ENCODE measurements around the gene ATOSB.
"Not testable (repeated sequence)": the region's sequence is repeated elsewhere in the genome, so short reads cannot be mapped to it uniquely, and the experiment has no call there.

ATOSB gene, protein sequence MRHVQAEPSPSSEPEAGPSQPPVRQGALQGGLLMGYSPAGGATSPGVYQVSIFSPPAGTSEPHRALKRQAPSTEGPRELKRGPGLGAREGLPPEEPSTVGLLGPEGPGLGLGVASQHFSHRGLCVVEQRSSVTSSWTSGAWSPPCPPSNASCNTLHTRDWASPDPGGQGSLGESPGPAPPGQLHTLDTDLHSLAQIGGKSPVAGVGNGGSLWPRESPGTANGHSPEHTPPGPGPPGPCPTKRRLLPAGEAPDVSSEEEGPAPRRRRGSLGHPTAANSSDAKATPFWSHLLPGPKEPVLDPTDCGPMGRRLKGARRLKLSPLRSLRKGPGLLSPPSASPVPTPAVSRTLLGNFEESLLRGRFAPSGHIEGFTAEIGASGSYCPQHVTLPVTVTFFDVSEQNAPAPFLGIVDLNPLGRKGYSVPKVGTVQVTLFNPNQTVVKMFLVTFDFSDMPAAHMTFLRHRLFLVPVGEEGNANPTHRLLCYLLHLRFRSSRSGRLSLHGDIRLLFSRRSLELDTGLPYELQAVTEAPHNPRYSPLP

DNA sequence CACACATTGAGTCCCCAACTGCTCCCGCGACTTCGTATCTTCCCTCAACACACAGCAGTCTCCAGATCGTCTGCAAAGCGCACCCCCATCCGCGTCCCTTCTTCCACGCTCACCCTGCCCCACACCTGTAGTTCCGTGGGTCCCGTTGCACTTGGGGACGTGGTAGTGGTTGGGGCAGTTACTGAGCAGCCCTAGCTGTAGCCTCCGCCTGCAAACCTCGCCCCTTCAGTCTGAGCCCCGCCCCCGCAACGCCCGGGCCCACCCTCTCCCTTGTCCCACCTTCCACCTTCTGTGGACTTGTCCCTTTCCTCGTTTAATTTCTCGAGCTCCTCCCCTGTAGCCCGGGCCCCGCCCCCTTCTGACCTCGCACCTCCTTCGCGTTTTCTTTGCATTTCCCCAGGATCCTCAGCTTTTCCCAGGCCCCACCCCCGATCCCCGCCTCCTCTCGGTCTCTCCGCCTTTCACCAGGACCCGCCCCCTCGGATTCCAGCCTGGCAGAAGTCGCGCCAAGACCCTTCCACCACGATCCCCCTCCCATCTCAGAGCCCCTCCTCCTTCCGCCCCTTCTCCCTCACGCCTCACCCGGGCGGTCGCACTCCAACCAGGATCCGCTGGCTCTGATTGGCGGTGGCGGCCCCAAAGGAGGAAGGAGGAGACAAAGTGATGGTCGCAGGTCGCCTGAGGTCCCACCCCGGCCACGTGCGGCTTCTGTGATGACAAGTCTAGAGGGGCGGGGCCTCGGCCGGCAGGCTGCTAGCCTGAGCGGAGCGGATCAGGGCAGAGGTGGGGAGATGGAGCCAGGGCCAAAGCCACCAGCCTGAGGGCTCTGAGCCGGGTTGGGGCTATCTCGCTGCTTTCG is at the start of gene ATOSB:
ATOSB (minus strand) TSS at position 183 of the 859 bp plus-strand sequence. CDS start 7,588 bp downstream, outside the sequence.
- DNase-seq = peak; percentile 89 to 91

DNA sequence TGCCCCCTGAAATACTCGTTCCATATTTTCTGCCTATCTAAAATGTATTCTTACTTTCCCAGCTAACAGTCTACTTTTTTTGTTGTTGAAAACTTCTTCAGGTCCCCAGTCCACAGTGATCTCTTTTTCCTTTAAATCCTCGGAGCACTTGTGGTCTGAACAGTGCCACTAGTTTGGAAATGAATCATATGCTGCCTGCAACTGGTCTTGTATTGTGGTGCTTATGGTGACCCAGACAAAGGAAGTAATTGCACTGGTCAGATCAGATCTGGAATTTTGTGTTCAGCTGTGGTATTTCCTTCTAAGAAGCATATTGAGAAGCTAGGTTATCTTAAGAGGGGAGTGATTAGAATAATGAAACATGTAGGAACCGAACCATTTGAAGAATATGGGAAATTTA is 49.0 kb upstream of the ATOSB start:
- no peak for DNase-seq

DNA sequence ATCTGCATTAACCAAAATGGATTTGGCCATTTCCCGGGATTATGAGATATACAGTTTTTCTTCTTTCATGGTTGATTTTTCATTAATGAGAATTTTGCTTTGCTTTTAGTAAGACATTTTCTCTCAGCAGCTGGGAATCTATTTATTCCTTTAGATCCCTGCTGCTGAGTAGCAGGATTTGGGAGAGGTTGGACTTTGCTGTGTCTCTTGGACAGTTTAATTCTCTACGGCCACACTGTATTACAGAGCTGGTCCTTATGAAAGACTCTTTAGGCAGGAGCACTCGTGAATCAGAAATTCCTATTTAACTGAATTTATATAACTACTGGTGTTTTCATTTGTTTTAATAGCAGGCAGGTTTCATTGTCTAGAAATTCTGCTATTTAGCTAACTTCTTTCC is 47.8 kb upstream of the ATOSB start:
- DNase-seq = no peak

DNA sequence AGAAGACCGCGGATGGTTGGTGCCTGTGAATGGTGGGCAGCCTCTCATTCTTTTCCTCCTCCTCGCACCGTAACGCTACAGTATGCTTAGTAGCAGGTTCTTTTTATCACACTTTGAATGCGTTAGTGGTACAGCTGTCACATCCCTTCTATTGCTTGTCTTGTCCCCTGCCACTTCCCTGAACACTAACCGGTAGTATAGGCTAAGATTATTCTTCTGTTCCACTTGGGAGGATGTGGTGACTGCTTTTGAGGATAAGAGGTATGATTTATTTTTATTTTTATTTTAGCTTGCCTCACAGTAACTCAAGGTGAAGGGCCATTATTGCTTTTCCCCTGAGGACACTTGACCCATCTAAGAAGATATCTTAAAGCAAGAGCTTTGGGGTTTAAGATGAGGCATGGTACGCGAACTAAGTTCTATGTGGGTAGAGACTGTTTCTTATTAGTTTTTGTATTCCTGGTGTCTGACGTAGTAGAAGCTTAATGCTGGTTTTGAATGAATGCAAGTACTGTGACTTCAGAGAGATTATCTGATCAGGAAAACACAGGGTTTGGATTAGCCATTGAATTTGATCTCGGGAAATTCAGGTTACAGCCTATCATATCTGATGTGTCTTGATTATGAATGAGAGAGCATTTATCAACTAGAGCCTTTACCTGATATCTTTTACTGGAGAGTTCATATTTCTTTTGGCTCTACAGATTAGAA is 47.1 kb upstream of the ATOSB start:
- peak; percentile 11 to 26 for DNase-seq

DNA sequence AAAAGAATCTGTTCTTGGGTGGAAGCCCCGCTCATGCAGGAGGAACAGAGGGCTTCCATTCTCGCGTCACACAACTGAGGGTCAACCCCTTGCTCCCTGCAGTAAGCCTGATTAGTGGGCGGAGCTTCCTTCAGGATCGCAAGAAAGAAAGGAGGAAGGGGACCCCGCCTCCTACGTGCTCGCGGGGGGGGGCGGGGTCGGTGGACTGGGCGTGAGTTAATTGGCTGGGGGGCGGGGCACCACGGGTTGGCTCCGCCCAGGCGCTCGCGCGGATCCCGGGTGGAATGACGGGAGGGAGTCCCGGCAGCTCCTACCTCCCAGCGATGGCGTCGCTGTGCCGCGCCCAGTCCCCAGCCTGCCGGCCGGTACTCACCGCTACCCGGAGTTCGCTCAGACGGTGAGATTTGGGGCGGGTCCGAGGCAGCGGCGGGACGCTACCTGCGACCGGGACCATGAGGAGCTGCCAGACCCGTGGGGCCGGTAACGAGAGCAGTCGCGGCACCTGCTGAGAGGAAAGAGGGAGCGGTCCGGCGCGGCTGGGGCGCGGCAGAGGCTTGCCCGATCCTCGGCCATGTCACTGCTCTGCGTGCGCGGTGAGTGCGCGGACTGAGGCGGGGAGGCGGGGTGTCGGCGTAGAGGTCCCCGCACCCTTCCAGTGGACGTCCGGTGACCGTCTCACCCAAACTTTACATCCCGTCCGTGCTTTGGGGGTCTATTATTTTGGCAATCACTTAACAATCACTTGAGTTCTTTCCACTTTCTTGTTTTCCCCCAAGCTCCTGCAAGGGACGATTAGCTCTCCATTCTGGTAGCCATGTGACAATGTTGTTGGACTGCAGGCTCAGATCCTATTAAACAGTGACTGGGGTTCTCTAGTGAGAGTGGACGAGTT is 46.3 kb upstream of the ATOSB start, which contains the start of gene UNC13B:
UNC13B (plus strand) TSS at position 297 of the 892 bp plus-strand sequence; CDS start at position 572, 275 bp downstream.
- DNase-seq = peak; percentile 70 to 79

DNA sequence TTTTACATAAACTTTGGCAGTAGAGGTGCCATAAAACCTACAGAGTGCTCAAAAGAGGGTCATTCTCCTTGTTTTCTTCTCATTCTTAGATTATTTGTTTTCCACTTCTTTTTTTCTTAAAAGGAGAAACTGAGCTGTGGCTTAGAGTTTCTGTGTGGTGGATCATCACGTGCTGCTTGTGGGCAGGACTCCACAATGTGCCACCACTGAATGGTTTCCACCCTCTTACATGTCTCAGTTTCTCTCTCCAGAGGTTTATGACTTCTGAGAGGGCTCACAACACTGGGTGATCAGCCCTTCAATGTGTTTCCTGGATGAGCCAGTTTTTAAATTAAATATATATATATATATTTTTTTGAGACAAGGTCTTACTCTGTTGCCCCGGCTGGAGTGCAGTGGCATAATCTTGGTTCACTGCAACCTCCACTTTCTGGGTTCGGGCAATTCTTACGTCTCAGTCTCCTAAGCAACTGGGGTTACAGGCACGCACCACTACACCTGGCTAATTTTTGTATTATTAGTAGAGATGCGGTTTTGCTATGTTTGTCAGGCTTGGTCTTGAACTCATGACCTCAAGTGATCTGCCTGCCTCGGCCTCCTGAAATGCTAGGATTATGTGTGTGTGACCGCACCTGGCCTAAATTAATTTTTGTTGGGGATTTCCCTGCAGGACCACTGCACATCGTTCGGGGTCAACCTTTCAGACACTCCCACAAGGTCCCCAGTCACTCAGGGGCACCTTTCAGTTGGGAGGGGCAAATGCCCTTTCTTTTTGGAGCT is 43.0 kb upstream of the ATOSB start:
- DNase-seq = no peak

DNA sequence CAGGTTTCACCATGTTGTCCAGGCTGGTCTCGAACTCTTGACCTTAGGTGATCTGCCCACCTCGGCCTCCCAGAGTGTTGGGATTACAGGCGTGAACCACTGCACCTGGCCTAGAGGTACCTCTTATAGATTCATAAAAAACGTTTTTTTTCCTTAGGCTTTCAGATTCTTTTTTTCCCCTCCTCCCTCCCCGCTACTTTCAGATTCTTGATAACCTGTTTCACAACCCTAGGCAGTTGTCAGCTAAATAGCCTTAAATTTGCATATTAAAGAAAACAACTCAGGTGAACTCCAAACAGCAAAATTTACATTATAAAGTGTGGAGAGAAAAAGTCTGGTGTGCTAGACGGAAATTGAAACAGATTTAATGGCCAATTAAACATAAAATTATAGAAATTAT is 42.2 kb upstream of the ATOSB start:
- not testable (repeated sequence) for DNase-seq

DNA sequence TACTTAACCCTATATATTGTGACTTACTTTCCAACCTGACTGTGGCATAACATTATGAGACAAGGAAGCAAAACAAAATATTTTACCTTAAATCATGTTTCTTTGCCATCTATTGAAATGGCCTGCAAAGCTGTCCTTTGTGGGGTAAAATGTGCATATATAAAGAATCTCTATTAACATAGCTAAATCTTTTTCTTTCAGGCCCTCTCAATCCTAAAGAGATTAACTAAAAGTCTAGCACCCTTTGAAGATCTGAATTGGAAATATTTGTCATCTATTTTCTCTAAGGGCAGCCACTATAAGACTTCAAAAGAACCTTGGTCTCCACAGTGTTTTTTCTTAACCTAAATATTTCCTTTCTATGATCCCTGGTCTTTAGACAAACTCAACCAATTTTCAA is 41.1 kb upstream of the ATOSB start:
- no peak for DNase-seq

DNA sequence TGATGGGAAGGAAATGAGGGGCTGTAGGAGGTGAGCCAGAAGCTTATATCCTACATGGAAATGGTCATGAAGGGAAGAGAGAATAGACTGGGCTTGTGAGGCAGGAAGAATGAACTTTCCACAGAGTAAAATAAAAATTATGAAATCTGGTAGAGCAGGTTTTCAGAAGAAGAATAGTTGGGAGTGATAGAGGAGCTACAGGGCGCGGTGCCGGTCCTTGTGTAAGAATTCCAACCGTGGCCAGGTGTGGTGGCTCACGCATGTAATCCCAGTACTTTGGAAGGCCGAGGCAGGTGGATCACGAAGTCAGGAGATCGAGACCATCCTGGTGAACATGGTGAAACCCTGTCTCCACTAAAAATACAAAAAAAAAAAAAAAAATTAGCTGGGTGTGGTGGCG is 37.3 kb upstream of the ATOSB start:
- DNase-seq = no peak

DNA sequence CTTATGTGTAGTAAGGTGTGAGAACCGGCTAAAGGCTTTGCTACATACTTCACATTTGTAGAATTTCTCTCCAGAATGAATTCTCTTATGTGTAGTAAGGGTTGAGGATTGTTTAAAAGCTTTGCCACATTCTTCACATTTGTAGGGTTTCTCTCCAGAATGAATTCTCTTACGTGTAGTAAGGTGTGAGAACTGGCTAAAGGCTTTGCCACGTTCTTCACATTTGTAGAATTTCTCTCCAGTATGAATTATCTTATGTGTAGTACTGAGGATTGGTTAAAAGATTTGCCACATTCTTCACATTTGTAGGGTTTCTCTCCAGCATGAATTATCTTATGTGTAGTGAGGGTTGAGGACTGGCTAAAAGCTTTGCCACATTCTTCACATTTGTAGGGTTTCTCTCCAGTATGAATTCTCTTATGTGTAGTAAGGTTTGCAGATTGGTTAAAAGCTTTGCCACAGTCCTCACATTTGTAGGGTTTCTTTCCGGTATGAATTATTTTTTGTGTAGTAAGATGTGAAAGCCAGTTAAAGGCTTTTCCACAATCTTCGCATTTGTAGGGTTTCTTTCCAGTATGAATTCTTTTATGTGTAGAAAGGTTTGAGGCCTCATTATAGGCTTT is 32.4 kb upstream of the ATOSB start:
- not testable (repeated sequence) for DNase-seq

DNA sequence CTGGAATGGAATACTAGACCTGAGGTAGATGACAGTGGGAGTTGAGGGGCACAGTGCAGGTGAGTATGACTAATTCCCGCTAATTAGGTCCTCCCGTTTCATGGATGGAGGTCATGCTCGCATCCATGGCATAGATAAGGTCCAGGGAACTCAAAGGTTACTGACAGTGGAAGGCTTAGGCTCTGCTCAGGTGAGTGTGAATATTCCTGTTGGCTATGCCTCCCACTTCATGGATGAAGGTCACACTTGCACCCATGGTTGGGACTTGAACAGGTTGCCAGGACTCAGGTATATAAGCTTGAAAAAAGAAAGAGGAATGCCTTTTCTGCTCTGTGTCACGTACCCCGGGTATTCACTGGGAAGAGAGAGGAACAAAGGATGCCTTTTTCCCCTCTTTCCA is 26.4 kb upstream of the ATOSB start:
- no peak for DNase-seq

DNA sequence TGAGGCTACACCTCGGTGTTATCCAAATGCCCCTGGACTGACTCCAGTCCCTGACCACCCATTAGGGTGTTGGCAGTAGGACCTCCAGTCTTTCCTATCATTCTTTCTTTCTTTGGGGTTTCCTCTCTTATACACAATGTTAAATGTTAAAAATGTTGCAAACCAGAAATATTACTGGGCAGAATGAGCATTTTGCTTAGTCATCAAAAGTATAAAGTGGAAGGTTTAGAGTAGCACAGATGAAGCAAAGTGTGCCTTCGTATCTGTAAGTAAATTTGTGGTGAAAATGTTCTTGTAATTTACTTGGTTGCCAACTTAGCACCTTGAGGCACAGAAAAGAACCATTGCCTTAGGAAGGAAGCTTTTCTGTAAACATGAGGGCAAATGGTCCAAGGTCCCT is 24.4 kb upstream of the ATOSB start:
- DNase-seq = no peak

DNA sequence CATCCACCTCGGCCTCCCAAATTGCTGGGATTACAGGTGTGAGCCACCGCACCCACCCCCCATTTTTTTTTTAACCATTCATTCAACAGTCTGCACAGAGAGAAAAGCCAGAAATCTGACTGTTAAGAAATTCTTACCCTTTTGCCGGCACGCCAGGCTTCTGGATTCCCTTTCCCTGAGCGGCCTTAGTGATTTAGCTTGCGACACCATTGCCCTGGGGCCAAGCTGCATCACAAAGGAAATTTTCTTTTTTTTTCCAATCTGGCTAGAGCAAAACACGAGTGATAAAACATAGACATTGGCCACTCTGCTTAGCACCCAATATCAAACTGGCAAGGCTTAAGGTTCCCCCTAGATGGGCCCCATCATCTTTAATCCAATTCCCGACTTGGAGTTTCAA is 21.2 kb upstream of the ATOSB start:
- DNase-seq = no peak

DNA sequence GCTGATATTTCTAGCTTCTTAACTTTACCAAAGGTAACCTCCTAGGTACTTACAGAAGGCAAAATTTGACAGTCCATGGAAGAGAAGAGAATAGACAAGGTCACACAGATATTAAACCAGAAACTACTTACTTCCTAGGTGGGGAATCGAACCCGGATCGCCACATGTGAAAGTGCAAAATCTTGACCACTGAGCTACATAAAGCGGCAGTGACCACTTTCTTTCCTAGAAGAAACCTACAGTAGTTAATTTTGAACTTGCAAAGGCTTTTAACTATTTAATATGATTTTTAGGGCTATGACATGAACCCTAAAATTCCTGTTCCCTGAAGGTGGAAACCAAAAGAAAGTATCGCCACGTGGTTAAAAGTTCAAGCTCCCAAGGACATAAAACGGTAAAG is 20.3 kb upstream of the ATOSB start:
- no peak for DNase-seq

DNA sequence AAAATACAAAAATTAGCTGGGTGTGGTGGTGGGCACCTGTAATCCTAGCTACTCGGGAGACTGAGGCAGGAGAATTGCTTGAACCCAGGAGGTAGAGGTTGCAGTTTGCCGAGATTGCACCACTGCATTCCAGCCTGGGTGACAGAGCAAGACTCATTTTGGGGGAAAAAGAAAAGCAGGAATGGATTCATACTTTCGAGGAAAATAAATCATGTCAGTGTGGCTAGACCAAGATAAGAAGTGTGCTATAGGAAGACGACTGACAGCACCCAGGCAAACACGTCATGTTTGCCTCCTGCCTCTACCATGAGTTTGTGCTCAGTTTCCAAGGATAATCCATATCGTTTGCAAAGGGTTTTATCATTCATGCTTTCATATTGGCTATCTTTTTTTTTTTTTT is 19.3 kb upstream of the ATOSB start:
- DNase-seq = no peak

DNA sequence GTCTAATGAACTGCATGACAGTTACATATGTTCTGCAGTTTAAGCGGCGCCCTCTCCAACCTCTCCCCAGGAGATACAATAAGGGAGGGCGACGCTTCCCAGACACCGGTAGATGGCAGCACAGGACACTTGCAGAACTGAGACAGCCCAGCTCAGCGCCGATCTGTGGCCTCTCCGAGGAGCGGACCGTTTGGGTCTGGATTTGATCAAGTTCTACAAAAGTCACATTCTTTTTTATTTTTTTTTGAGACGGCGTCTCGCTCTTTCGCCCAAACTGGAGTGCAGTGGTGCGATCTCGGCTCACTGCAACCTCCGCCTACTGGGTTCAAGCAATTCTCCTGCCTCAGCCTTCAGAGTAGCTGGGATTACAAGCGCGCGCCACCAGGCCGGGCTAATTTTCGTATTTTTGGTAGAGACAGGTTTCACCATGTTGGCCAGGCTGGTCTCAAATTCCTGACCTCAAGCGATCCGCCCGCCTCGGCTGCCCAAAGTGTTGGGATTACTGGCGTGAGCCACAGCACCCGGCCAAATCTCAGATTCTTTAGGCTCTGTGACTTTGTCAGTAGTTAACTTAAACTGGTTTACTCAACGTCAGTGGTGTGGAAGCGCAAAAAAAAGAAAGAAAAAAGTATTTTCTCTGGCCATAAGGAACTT is 1.4 kb upstream of the ATOSB start:
- DNase-seq = peak in 1 of 2 experiments; percentile 72

DNA sequence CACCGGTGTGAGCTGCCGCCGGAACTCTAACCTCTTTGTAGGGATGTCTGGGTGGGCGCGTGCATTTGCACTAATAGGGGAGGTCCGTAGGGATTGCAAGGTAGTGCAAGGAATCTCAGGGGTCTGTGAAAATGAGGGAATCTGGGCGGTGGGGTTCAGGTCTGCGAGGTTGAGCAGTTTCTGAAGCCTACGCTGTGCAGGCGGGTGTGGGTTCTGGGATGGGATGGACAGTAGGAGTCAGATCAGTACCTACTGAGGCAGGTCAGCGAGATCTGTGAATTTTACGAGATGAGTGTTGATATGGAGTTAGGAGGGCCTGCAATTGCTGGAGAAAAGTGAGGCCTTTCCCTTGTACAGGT is 856 bp upstream of the ATOSB start:
- peak in 1 of 2 experiments; percentile 21 for DNase-seq

DNA sequence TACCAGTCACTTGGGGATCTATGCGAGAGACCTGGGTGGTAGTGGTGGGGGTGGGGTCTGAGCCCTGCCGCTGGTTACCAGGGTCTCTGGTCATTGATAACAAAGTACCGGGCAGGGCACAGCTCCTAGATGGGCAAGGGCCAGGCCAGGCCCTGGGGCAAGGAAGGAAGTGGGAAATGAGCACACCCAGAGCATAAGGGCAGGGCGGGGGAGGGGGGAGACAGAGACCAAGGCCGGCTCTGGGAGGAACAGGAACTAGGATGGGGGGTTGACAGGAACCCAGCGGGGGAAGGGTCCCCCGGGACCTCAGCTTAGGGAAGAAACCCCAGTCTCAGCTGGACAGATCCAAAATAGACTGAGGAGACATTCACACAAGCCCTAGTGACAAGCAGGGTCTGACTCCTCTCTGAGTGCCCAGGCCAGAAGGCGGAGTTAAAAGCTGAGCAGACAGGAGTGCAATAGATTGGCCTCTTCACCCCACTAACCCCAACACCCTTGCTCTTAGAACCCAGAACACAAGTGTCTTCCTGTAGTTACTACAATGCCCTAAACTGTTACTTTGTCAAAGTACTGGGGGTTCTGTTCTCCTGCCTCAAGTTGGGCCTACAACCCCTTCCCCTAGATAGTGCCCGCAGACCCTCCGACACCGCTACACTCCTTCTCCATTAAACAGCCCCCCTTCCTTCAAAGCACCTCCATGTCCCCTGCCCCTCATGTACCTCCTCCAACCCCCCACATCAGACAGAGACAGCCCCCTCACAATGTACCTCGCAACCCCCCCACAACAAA is 628 bp downstream of the ATOSB start:
- peak in 1 of 2 experiments; percentile 2 for DNase-seq

Data from NCI-H187 (cell line).